ENCODE measurements around the gene FBXL14. TPM values are rescaled to one million over a fixed set of nuclear protein-coding genes. Genes with fewer than 3 reads are reported as not detected.

The FBXL14 gene
- total RNA-seq, 2 donors from 2014 or later: 21.3 to 28.7 TPM

DNA sequence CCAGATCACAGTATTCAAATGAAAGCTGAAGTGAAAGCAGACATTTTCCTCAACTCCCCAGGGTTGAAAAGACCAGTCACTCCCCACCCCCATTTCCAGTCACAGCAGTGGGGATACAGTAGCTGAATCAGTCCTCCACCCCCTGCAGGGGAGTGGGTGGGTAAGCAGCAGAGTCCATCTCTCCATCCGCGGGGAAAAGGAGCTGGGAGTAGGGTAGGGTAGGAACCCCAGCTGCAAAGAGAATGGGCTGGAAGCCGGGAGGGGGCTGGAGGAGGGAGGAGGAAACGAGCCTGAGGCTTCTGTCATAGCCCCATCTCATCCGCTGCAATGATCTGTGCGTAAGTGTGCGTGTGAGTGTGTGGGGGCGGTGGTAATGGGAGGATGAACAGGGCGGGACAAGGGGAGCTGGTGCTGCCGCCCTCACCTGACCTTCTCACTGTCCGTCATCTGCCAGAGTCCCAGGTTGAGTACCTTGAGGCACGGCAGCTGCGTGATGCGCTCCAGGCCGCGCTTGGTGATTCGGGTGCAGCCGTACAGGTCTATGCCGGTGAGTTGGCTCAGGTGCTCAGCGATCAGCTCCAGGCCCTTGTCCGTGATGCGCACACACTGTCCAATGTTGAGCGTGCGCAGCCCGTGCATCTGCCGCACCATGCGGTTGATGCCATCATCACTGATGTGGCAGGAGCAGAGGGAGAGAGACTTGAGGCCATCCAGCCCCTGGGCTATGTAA is 1.8 kb downstream of the FBXL14 start:
- no peaks in the 10 kb centered on the region for H3K9me3 ChIP-seq
- peak overlapping the region; percentile 96 to 97 for H3K27ac ChIP-seq
- intact Hi-C loops (cut with DNase I): loop anchor here (10.0 kb wide), 2 partner anchors 948 to 1018 kb away; no protein-coding TSS in a partner anchor
- TF ChIP-seq, protein P1, sequence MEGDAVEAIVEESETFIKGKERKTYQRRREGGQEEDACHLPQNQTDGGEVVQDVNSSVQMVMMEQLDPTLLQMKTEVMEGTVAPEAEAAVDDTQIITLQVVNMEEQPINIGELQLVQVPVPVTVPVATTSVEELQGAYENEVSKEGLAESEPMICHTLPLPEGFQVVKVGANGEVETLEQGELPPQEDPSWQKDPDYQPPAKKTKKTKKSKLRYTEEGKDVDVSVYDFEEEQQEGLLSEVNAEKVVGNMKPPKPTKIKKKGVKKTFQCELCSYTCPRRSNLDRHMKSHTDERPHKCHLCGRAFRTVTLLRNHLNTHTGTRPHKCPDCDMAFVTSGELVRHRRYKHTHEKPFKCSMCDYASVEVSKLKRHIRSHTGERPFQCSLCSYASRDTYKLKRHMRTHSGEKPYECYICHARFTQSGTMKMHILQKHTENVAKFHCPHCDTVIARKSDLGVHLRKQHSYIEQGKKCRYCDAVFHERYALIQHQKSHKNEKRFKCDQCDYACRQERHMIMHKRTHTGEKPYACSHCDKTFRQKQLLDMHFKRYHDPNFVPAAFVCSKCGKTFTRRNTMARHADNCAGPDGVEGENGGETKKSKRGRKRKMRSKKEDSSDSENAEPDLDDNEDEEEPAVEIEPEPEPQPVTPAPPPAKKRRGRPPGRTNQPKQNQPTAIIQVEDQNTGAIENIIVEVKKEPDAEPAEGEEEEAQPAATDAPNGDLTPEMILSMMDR (IDR thresholded peaks at IDR 0.05): peak in 1 of 4 experiments; percentile 26
- no peak for TF ChIP-seq POLR2AphosphoS5 (IDR thresholded peaks at IDR 0.05)
- H3K4me3 ChIP-seq: peak overlapping the region; percentile 73 to 75
- no peaks in the 10 kb centered on the region for H3K27me3 ChIP-seq (replicated peaks; ENCODE audit: insufficient read depth)
- peaks cover 14% of the 10 kb centered on the region for H3K4me1 ChIP-seq (replicated peaks)
- no peak for DNase-seq (ENCODE audit: low spot score)
- no peaks in the 10 kb centered on the region for H3K36me3 ChIP-seq
- 21% methylated on average over 27 of the region's 27 CpGs for WGBS

DNA sequence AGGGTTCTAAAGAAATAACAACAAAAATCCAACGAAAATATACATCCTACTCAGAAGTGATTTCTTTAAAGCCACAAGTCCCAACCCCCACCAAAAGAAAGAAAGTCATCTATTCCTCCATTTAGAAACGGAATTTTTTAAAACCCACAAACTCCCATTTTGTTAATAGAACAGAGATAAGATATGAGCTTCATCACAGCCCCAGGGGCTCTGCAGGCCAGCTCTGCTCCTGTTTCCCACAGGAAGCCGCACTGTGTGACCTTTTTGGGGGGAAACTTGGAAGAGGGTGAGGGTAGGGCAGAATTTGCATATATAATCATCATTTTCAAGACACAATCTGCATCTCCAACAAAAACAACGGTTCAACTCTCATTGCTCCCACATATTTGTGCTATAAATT is 2.8 kb downstream of the FBXL14 start:
- intact Hi-C loops (cut with DNase I): loop anchor here (10.0 kb wide), 2 partner anchors 947 to 1017 kb away; no protein-coding TSS in a partner anchor
- H3K27ac ChIP-seq: peak overlapping the region in 1 of 2 donors; percentile 96
- DNase-seq (ENCODE audit: low spot score): no peak
- no peaks in the 10 kb centered on the region for H3K9me3 ChIP-seq
- 32% methylated on average over 4 of the region's 4 CpGs for WGBS
- no peaks in the 10 kb centered on the region for H3K27me3 ChIP-seq (replicated peaks; ENCODE audit: insufficient read depth)
- H3K4me3 ChIP-seq: peak overlapping the region in 1 of 2 donors; percentile 75
- TF ChIP-seq, protein P1 (IDR thresholded peaks at IDR 0.05): no peak
- TF ChIP-seq POLR2A (IDR thresholded peaks at IDR 0.05): no peak
- peaks cover 15% of the 10 kb centered on the region for H3K4me1 ChIP-seq (replicated peaks)
- no peaks in the 10 kb centered on the region for H3K36me3 ChIP-seq

DNA sequence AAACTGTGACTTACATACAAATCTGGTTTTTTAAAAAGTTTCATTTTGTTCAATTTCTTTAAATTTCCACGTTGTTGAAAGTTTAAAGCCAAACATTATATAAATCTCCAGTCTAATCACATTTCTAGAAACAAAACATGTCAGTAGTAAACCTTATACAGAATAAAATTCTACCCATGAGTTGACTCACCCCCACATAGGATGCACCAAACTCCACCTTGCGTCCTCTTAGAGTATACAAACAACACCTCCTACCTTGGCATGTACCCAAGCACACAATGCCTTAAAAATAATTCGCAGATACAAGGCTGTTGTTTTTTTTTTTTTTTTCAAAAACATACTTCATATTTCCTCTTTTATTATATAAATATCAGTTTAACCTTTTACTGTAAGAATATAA is 3.3 kb downstream of the FBXL14 start:
- TF ChIP-seq, protein P1 (IDR thresholded peaks at IDR 0.05): no peak
- H3K4me1 ChIP-seq (replicated peaks): peaks cover 15% of the 10 kb centered on the region
- peak; percentile 43 for DNase-seq (ENCODE audit: low spot score)
- WGBS: 13% methylated on average over 3 of the region's 3 CpGs
- H3K27me3 ChIP-seq (replicated peaks; ENCODE audit: insufficient read depth): no peaks in the 10 kb centered on the region
- H3K4me3 ChIP-seq: peak overlapping the region in 1 of 2 donors; percentile 16
- no peaks in the 10 kb centered on the region for H3K9me3 ChIP-seq
- intact Hi-C loops (cut with DNase I): loop anchor here (10.0 kb wide), 2 partner anchors 946 to 1016 kb away; no protein-coding TSS in a partner anchor
- peak overlapping the region; percentile 23 to 68 for H3K27ac ChIP-seq
- H3K36me3 ChIP-seq: no peaks in the 10 kb centered on the region

DNA sequence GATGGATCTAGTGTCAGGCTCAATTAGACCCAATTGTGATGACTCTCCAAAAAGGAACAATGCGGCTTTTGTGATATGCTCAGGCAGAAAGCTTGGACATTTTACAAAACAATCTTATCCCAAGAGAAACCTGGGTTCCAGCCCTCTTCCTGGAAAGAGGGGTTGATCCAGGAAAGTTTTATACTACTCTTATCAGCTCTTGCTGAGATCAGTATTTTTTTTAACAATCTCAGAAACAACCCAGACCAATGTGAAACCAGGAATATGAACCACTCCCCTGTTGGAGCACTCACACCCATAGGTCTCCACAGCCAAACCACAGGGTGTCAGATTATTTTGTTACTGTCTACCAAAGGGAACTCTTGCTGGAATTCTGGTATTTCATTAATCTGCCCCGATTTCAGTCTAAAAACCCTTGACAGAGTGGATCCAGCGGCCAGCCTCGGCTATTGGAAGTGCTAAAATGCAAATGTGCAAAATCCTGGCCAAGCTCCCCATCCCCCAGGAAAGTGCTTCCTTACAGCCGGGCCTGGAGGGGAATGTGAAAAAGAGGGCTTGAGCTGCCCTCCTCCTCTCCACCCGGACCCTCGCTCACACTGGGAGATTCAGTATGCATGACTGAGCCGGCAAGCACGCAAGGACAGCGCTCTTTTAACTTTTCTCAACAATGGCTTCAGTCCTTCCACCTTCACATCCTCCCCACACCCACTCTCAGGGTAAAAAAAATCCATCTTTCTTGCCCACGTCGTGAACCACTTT is 4.0 kb downstream of the FBXL14 start:
- Histone ChIP-seq H3K27me3 (replicated peaks; ENCODE audit: insufficient read depth) (no peaks in the 10 kb centered on the region), H3K36me3 (no peaks in the 10 kb centered on the region), H3K4me3 (peak overlapping the region in 1 of 2 donors; percentile 16), H3K27ac (peak overlapping the region; percentile 23 to 68), H3K9me3 (no peaks in the 10 kb centered on the region), H3K4me1 (replicated peaks) (peaks cover 15% of the 10 kb centered on the region)
- no peak for DNase-seq (ENCODE audit: low spot score)
- TF ChIP-seq, protein P1 (IDR thresholded peaks at IDR 0.05): peak in 1 of 4 experiments; percentile 5
- TF ChIP-seq POLR2AphosphoS5 (IDR thresholded peaks at IDR 0.05): peak; percentile 10
- no peak for TF ChIP-seq POLR2A (IDR thresholded peaks at IDR 0.05)
- intact Hi-C loops (cut with DNase I): loop anchor here (10.0 kb wide), 2 partner anchors 946 to 1016 kb away; no protein-coding TSS in a partner anchor
- 20% methylated on average over 12 of the region's 12 CpGs for WGBS

All from prostate gland (tissue), 2 donors.